Mucosa of descending colon (tissue), 3 donors: Measurements from ENCODE around the gene DEPDC1. TPM values are rescaled to one million over a fixed set of nuclear protein-coding genes. Genes with fewer than 3 reads are reported as not detected.

ENCODE experiments used
- ATAC-seq: fragments of 200-7000 bp; cut with Tn5 transposase; one replicate; pipeline ENCODE4 v1.9.1; 2020; ENCODE audit warnings: mild to moderate bottlenecking, moderate library complexity
- DNase-seq, 3 donors: peaks; one replicate each; pipeline ENCODE4 v3.0.0-alpha.2; 2020
- H3K36me3 ChIP-seq: fragments of 200-600 bp; one replicate; pipeline ENCODE4 v1.8.0; 2021; ENCODE audit warnings: low read depth, mild to moderate bottlenecking
- H3K4me1 ChIP-seq: fragments of 200-600 bp; one replicate; pipeline ENCODE4 v1.8.0; 2021; ENCODE audit warnings: low read depth, mild to moderate bottlenecking
- H3K4me3 ChIP-seq: fragments of 200-600 bp; one replicate; pipeline ENCODE4 v1.8.0; 2021; ENCODE audit warnings: mild to moderate bottlenecking
- H3K9me3 ChIP-seq: fragments of 200-600 bp; one replicate; pipeline ENCODE4 v1.8.0; 2021; ENCODE audit warnings: mild to moderate bottlenecking
- CTCF ChIP-seq: fragments of 200-600 bp; IDR thresholded peaks from one replicate; pipeline ENCODE4 v1.8.0; 2022; ENCODE audit warnings: antibody characterized with exemption, mild to moderate bottlenecking
- intact Hi-C, 2 donors: fragments of 100-400 bp; cut with DNase I in 1 of 2; cut with micrococcal nuclease in 1 of 2; formaldehyde crosslinking; loops; one replicate each; pipeline versions ENCODE4 v1.11.0 to v1.11.1; 2022; cut with DNase I, micrococcal nuclease
- total RNA-seq, 3 donors: library from RNA; stranded (reverse); fragmentation: NEBNext Ultra II Directional in 2 of 3; extraction: Animal tissue kit (Norgen Biotek cat#: 25700) in 2 of 3; gene quantifications; one replicate each; pipeline versions ENCODE4 v1.2.1 to v1.2.4, GENCODE V29; 2021 to 2023
- donor health status: DM: no; HTN: no; CAD: no; lungs with moderate emphysema.
- donor health status: DM: no; HTN: no; CAD: no.
- donor health status: DM: no; HTN: yes; CAD: no.

Gene DEPDC1
- total RNA-seq, 3 donors from 2014 or later: 1.9 to 9.2 (median 2.5) TPM

GRCh38 chr1:68525781-68526180, 28.9 kb upstream of the DEPDC1 start:
- Histone ChIP-seq H3K9me3 (no peaks in the 10 kb centered on the region), H3K4me3 (no peak overlapping the region), H3K36me3 (no peaks in the 10 kb centered on the region), H3K4me1 (no peaks in the 10 kb centered on the region)
- DNase-seq: no peak
- TF ChIP-seq CTCF: no peak
- no peak for ATAC-seq
- intact Hi-C loops: no loop called here

GRCh38 chr1:68521286-68521685, 24.4 kb upstream of the DEPDC1 start:
- intact Hi-C loops: no loop called here
- no peak for TF ChIP-seq CTCF
- DNase-seq (no peak), ATAC-seq (no peak)
- Histone ChIP-seq H3K9me3 (no peaks in the 10 kb centered on the region), H3K4me1 (no peaks in the 10 kb centered on the region), H3K4me3 (no peak overlapping the region), H3K36me3 (no peaks in the 10 kb centered on the region)

- intact Hi-C loops: no loop called here
- DNase-seq: no peak
- no peaks in the 10 kb centered on the region for H3K4me1 ChIP-seq
- no peak overlapping the region for H3K4me3 ChIP-seq
- no peak for ATAC-seq
- no peaks in the 10 kb centered on the region for H3K36me3 ChIP-seq
- H3K9me3 ChIP-seq: no peaks in the 10 kb centered on the region
- TF ChIP-seq CTCF: no peak
These were observed 19.2 kb upstream of the DEPDC1 start for GRCh38 chr1:68516066-68516465.

GRCh38 chr1:68511254-68511653, 14.4 kb upstream of the DEPDC1 start:
- intact Hi-C loops: no loop called here
- DNase-seq: no peak
- no peaks in the 10 kb centered on the region for H3K9me3 ChIP-seq
- no peaks in the 10 kb centered on the region for H3K4me1 ChIP-seq
- no peak for ATAC-seq
- TF ChIP-seq CTCF: no peak
- H3K4me3 ChIP-seq: no peak overlapping the region
- no peaks in the 10 kb centered on the region for H3K36me3 ChIP-seq

GRCh38 chr1:68506386-68506785, 9.5 kb upstream of the DEPDC1 start:
- Histone ChIP-seq H3K4me3 (no peak overlapping the region), H3K4me1 (no peaks in the 10 kb centered on the region), H3K36me3 (no peaks in the 10 kb centered on the region), H3K9me3 (peaks cover 6% of the 10 kb centered on the region)
- ATAC-seq (no peak), DNase-seq (no peak)
- intact Hi-C loops: no loop called here
- TF ChIP-seq CTCF: no peak

GRCh38 chr1:68503085-68503484, 6.2 kb upstream of the DEPDC1 start:
- Histone ChIP-seq H3K9me3 (peaks cover 6% of the 10 kb centered on the region), H3K4me1 (no peaks in the 10 kb centered on the region), H3K4me3 (no peak overlapping the region), H3K36me3 (no peaks in the 10 kb centered on the region)
- no peak for TF ChIP-seq CTCF
- intact Hi-C loops: no loop called here
- ATAC-seq: no peak
- no peak for DNase-seq
